H1 (cell line): Measurements from ENCODE around the gene SMIM24. TPM values are rescaled to one million over a fixed set of nuclear protein-coding genes. Genes with fewer than 3 reads are reported as not detected.

ENCODE experiments used
- ASH2L ChIP-seq: fragments of 200-600, 300-600 bp; sonication (generic); IDR thresholded peaks from one replicate; pipeline ENCODE4 v1.7.1; 2017; ENCODE audit warnings: low read length
- BRCA1 ChIP-seq: IDR thresholded peaks from 2 replicates; pipeline ENCODE4 v1.6.1; 2012; ENCODE audit warnings: low read depth, low read length, improper control_type of control experiment
- EP300 ChIP-seq, 2 experiments: IDR thresholded peaks; 1 replicate in 1 of 2; 2 replicates in 1 of 2; pipeline ENCODE4 v1.6.1; 2011 to 2012; ENCODE audit warnings: low read depth in 2 of 2, low read length in 2 of 2, mild to moderate bottlenecking in 2 of 2, borderline replicate concordance in 1 of 2, inconsistent platforms in 1 of 2, moderate library complexity in 1 of 2
- GABPA ChIP-seq: IDR thresholded peaks from 2 replicates; pipeline ENCODE4 v1.6.1; 2011; ENCODE audit warnings: mild to moderate bottlenecking, low read length, moderate library complexity, borderline replicate concordance; ENCODE audit not compliant: insufficient read depth
- HDAC6 ChIP-seq: IDR thresholded peaks from one replicate; pipeline ENCODE4 v1.7.1; 2012; ENCODE audit warnings: low read depth, mild to moderate bottlenecking, inconsistent platforms, low read length, moderate library complexity
- KDM1A ChIP-seq: fragments of 200-600, 300-600 bp; sonication (generic); IDR thresholded peaks from 2 replicates; pipeline ENCODE4 v1.7.1; 2016; ENCODE audit warnings: mild to moderate bottlenecking, low read length, borderline replicate concordance
- MAX ChIP-seq: IDR thresholded peaks from 2 replicates; pipeline ENCODE4 v1.6.1; 2012; ENCODE audit warnings: inconsistent platforms
- RAD21 ChIP-seq, 2 experiments: IDR thresholded peaks in 1 of 2; conservative IDR thresholded peaks in 1 of 2; 2 replicates each; pipeline ENCODE4 v1.6.1; 2011; ENCODE audit warnings: low read depth in 2 of 2, low read length in 2 of 2, improper control_type of control experiment in 1 of 2, inconsistent platforms in 1 of 2, mild to moderate bottlenecking in 1 of 2, moderate library complexity in 1 of 2
- SP2 ChIP-seq: IDR thresholded peaks from 2 replicates; pipeline ENCODE4 v1.6.1; 2012; ENCODE audit warnings: mild to moderate bottlenecking, low read length, inconsistent platforms
- TAF1 ChIP-seq: IDR thresholded peaks from 2 replicates; pipeline ENCODE4 v1.6.1; 2011; ENCODE audit warnings: mild to moderate bottlenecking, low read depth, low read length
- polyA plus RNA-seq, 7 experiments: library from polyadenylated mRNA; depleted of rRNA in 3 of 7; stranded (reverse) in 5 of 7; unstranded in 2 of 7; fragments of >200 nt in 5 of 7; fragments of 200-250 nt in 2 of 7; gene quantifications; 1 replicate in 5 of 7; 2 replicates in 1 of 7; 4 replicates in 1 of 7; pipeline versions ENCODE4 v1.2.1 to v1.2.3, GENCODE V29; 2011 to 2013; ENCODE audit warnings: missing spikeins in 2 of 7, mixed read lengths in 2 of 7
- total RNA-seq: library from RNA; stranded (reverse); fragmentation: NEBNext Ultra II Directional; extraction: Animal tissue kit (Norgen Biotek cat#: 25700); gene quantifications from 2 replicates; pipeline ENCODE4 v1.2.1, GENCODE V29; 2021
- TF ChIP-seq, protein P1 (sequence below): IDR thresholded peaks from 2 replicates; pipeline ENCODE4 v1.6.1; 2011; ENCODE audit warnings: low read depth, mild to moderate bottlenecking, low read length; ENCODE audit not compliant: insufficient read depth

Gene SMIM24
- total and polyA plus RNA-seq, 2 of the 8 experiments (the other 6 are each of a cell fraction or from before 2014, with no cell fraction given): 3.8 to 4.5 TPM

GRCh38 chr19:3456925-3457527 is 23.3 kb downstream of the SMIM24 start (continued):
- TF ChIP-seq BRCA1: no peak
- TF ChIP-seq HDAC6: no peak
- TF ChIP-seq EP300 (IDR thresholded peaks at IDR 0.05; ENCODE audit: borderline replicate concordance in 1 of 2, low read depth in 2 of 2, low read length in 2 of 2): no peak
- no peak for TF ChIP-seq MAX
- no peak for TF ChIP-seq TAF1
- TF ChIP-seq ASH2L: no peak
- TF ChIP-seq GABPA: no peak
- no peak for TF ChIP-seq SP2
- TF ChIP-seq, protein P1, sequence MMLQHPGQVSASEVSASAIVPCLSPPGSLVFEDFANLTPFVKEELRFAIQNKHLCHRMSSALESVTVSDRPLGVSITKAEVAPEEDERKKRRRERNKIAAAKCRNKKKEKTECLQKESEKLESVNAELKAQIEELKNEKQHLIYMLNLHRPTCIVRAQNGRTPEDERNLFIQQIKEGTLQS: no peak
- no peak for TF ChIP-seq RAD21 (IDR thresholded peaks at IDR 0.05 in 1 of 2, conservative IDR thresholded peaks at IDR 0.05 in 1 of 2; ENCODE audit: low read depth in 2 of 2, low read length in 2 of 2)
- TF ChIP-seq KDM1A: no peak
